GM23248 (cell line): ENCODE results near the gene PNLDC1. TPM values are rescaled to one million over a fixed set of nuclear protein-coding genes. Genes with fewer than 3 reads are reported as not detected.

ENCODE experiments used
- DNase-seq: peaks from one replicate; pipeline ENCODE4 v3.0.0-alpha.2; 2015
- H2AFZ ChIP-seq: fragments of 200-600 bp; sonication (generic); 2 replicates; pipeline ENCODE4 v1.6.1; 2016; ENCODE audit warnings: antibody characterized with exemption
- H3F3A ChIP-seq: fragments of 200-600 bp; sonication (generic); 2 replicates; pipeline ENCODE4 v1.6.1; 2016; ENCODE audit warnings: mild to moderate bottlenecking, antibody characterized with exemption, mixed run types; ENCODE audit not compliant: insufficient read depth
- H3K27ac ChIP-seq: fragments of 200-600 bp; sonication (generic); 2 replicates; pipeline ENCODE4 v1.5.1; 2016; ENCODE audit warnings: mild to moderate bottlenecking
- H3K27me3 ChIP-seq: fragments of 200-600 bp; sonication (generic); replicated peaks from 2 replicates; pipeline ENCODE4 v1.6.1; 2016; ENCODE audit warnings: mild to moderate bottlenecking; ENCODE audit not compliant: insufficient read depth
- H3K36me3 ChIP-seq: fragments of 200-600 bp; sonication (generic); 2 replicates; pipeline ENCODE4 v1.6.1; 2016; ENCODE audit warnings: low read depth, mild to moderate bottlenecking
- H3K4me1 ChIP-seq: fragments of 200-600 bp; sonication (generic); 2 replicates; pipeline ENCODE4 v1.6.1; 2016; ENCODE audit warnings: mild to moderate bottlenecking; ENCODE audit not compliant: insufficient read depth
- H3K4me2 ChIP-seq: fragments of 200-600 bp; sonication (generic); one replicate; pipeline ENCODE4 v1.6.1; 2016; ENCODE audit warnings: mild to moderate bottlenecking; ENCODE audit not compliant: unreplicated experiment
- H3K4me3 ChIP-seq: fragments of 200-600 bp; sonication (generic); 2 replicates; pipeline ENCODE4 v1.5.1; 2016; ENCODE audit warnings: mild to moderate bottlenecking
- H3K79me2 ChIP-seq: fragments of 200-600 bp; sonication (generic); 2 replicates; pipeline ENCODE4 v1.6.1; 2016; ENCODE audit warnings: mild to moderate bottlenecking; ENCODE audit not compliant: insufficient read depth
- H3K9ac ChIP-seq: fragments of 200-600 bp; sonication (generic); 2 replicates; pipeline ENCODE4 v1.6.1; 2016; ENCODE audit warnings: mild to moderate bottlenecking
- H3K9me2 ChIP-seq: fragments of 200-600 bp; sonication (generic); 2 replicates; pipeline ENCODE4 v1.6.1; 2016; ENCODE audit warnings: mixed run types, mild to moderate bottlenecking, moderate library complexity; ENCODE audit not compliant: insufficient read depth
- H3K9me3 ChIP-seq: fragments of 200-600 bp; sonication (generic); one replicate; pipeline ENCODE4 v1.6.1; 2017; ENCODE audit warnings: low read depth
- H4K20me1 ChIP-seq: fragments of 200-600 bp; sonication (generic); 2 replicates; pipeline ENCODE4 v1.6.0; 2016; ENCODE audit not compliant: insufficient read depth
- EZH2 ChIP-seq: fragments of 200-600 bp; sonication (generic); IDR thresholded peaks from 2 replicates; pipeline ENCODE4 v1.6.1; 2018; ENCODE audit warnings: antibody characterized with exemption, mild to moderate bottlenecking; ENCODE audit not compliant: insufficient read depth, poor library complexity, severe bottlenecking
- EZH2phosphoT487 ChIP-seq: fragments of 200-600 bp; sonication (generic); IDR thresholded peaks from 2 replicates; pipeline ENCODE4 v1.6.1; 2018; ENCODE audit warnings: antibody characterized with exemption, moderate library complexity, mild to moderate bottlenecking, low read depth; ENCODE audit not compliant: insufficient read depth
- WGBS, 2 experiments: methylation state at CpG; one replicate each; pipeline ENCODE4 v1.1.6; 2015 to 2017; ENCODE audit warnings: low lambda C conversion rate in 2 of 2, low coverage in 1 of 2; ENCODE audit errors: missing lambda C conversion rate in 2 of 2; 5-methylcytosine and 5-hydroxymethylcytosine counted together
- in situ Hi-C: fragments of 300-500 bp; cut with MboI; formaldehyde crosslinking; loops from 2 replicates; pipeline ENCODE4 v1.15.0; 2020
- polyA plus RNA-seq: library from polyadenylated mRNA; unstranded; fragments of >200 nt; fragmentation: Nextera tagmentation; extraction: Ambion mirVana; gene quantifications from 2 replicates; pipeline ENCODE4 v1.2.1, GENCODE V29; 2016
- total RNA-seq: library from RNA; depleted of rRNA; stranded (reverse); fragments of >200 nt; shearing (Covaris generic); gene quantifications from 2 replicates; pipeline ENCODE4 v1.2.3, GENCODE V29; 2014

PNLDC1 gene
- total and polyA plus RNA-seq, 2 experiments from 2014 or later = not detected

DNA sequence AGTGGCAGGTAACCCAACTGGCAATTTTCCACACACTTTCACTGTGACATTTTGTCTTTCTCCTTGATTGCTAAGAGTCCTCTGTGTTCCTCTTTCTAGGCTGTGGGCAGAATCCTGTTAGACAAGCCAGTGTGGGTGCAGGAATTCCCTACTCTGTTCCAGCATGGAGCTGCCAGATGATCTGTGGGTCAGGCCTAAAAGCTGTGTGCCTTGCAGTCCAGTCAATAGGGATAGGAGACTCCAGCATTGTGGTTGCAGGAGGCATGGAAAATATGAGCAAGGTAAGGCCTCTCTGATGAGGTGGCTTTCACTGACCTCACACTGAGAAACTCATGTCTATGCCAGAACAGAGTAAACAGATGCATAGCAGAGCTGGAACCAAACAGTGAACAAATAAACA is 33.2 kb upstream of the PNLDC1 start:
- TF ChIP-seq EZH2 (no peak), EZH2phosphoT487 (no peak)
- Histone ChIP-seq H3K9ac (no peak overlapping the region), H3K27ac (no peak overlapping the region), H3K4me2 (no peak overlapping the region), H3K9me2 (no peaks in the 10 kb centered on the region), H3K9me3 (no peaks in the 10 kb centered on the region), H3K36me3 (peaks cover 43% of the 10 kb centered on the region), H3K4me3 (no peak overlapping the region), H2AFZ (no peak overlapping the region), H3K27me3 (no peaks in the 10 kb centered on the region), H3F3A (no peaks in the 10 kb centered on the region), H3K4me1 (peaks cover 7% of the 10 kb centered on the region; the same call in 1 of the 2 replicates), H4K20me1 (no peaks in the 10 kb centered on the region), H3K79me2 (no peaks in the 10 kb centered on the region)
- DNase-seq = peak; percentile 12
- in situ Hi-C loops = no loop called here

DNA sequence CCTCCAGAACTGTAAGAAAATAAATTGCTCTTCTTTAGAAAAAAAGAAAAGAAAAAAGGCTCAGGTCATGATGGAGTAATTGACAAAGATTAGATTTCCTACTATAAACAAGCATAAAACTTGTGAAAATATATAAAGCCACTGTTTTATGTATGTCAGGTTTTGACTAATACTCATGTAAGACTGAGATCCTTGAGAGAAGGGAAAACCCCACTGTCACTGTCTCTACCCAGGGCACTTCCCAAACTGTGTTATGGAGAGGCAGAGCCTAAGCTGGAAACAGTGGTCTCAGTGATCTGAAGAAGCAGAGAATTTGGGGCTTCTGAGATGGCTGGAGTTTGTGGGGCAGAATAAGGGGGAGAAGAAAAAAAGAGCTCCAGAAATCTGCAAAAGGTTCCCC is 30.6 kb upstream of the PNLDC1 start:
- H4K20me1 ChIP-seq = no peaks in the 10 kb centered on the region
- TF ChIP-seq EZH2 = no peak
- no peak for TF ChIP-seq EZH2phosphoT487
- H3K4me3 ChIP-seq = no peak overlapping the region
- no peaks in the 10 kb centered on the region for H3K9me3 ChIP-seq
- peaks cover 41% of the 10 kb centered on the region for H3K36me3 ChIP-seq
- no peak for DNase-seq
- no peak overlapping the region for H3K9ac ChIP-seq
- H3K27me3 ChIP-seq = no peaks in the 10 kb centered on the region
- H3K9me2 ChIP-seq = no peaks in the 10 kb centered on the region
- H3F3A ChIP-seq = peaks cover 12% of the 10 kb centered on the region; the same call in 1 of the 2 replicates
- H3K4me2 ChIP-seq = no peak overlapping the region
- no peaks in the 10 kb centered on the region for H3K4me1 ChIP-seq
- H3K79me2 ChIP-seq = no peaks in the 10 kb centered on the region
- H2AFZ ChIP-seq = no peak overlapping the region
- in situ Hi-C loops = no loop called here
- no peak overlapping the region for H3K27ac ChIP-seq

- Histone ChIP-seq H3K9me3 (no peaks in the 10 kb centered on the region), H4K20me1 (no peaks in the 10 kb centered on the region), H3K79me2 (no peaks in the 10 kb centered on the region), H3K4me2 (no peak overlapping the region), H3K27me3 (no peaks in the 10 kb centered on the region), H3K27ac (no peak overlapping the region), H3F3A (peaks cover 21% of the 10 kb centered on the region), H3K9ac (no peak overlapping the region), H3K9me2 (no peaks in the 10 kb centered on the region), H3K4me3 (no peak overlapping the region), H3K36me3 (peaks cover 28% of the 10 kb centered on the region), H2AFZ (no peak overlapping the region), H3K4me1 (no peaks in the 10 kb centered on the region)
- DNase-seq = no peak
- TF ChIP-seq EZH2 (no peak), EZH2phosphoT487 (no peak)
- WGBS, 2 experiments = 48 to 50% methylated on average over 1 of the region's 1 CpG
- in situ Hi-C loops = no loop called here
These were observed 27.9 kb upstream of the PNLDC1 start for GRCh38 chr6:159772196-159772595.

DNA sequence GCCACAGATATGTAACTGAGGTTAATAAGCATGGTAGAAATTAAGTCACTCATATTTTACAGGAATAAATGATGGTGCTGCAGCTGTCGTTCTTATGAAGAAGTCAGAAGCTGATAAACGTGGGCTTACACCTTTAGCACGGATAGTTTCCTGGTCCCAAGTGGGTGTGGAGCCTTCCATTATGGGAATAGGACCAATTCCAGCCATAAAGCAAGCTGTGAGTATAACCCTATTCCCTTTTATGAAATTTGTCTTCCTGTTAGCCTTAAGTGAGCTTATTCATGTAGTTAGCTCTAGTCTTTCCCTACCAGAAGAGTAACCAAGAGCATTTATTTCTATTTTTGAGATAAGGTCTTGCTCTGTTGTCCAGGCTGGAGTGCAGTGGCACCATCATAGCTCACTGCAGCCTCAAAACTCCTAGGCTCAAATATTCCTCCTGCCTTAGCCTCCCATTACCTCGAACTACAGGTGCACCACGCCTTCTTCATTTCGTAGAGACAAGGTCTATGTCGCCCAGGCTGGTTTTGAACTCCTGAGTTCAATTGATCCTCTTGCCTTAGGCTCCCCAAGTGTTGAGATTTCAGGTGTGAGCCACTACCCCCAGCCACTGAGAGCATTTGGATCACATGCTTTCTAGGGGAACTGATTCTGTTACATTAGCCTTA is 22.7 kb upstream of the PNLDC1 start:
- H3K9me2 ChIP-seq = no peaks in the 10 kb centered on the region
- H3K9ac ChIP-seq = no peak overlapping the region
- H3K9me3 ChIP-seq = no peaks in the 10 kb centered on the region
- no peak overlapping the region for H3K4me3 ChIP-seq
- H3K27ac ChIP-seq = no peak overlapping the region
- peaks cover 71% of the 10 kb centered on the region for H3F3A ChIP-seq
- in situ Hi-C loops = no loop called here
- peaks cover 25% of the 10 kb centered on the region for H3K79me2 ChIP-seq
- no peak overlapping the region for H2AFZ ChIP-seq
- H3K27me3 ChIP-seq = no peaks in the 10 kb centered on the region
- peaks cover 46% of the 10 kb centered on the region for H3K36me3 ChIP-seq
- 84 to 92% methylated on average over 7 of the region's 7 CpGs for WGBS, 2 experiments
- no peaks in the 10 kb centered on the region for H3K4me1 ChIP-seq
- DNase-seq = no peak
- no peak overlapping the region for H3K4me2 ChIP-seq
- no peaks in the 10 kb centered on the region for H4K20me1 ChIP-seq
- TF ChIP-seq EZH2 = no peak
- no peak for TF ChIP-seq EZH2phosphoT487

DNA sequence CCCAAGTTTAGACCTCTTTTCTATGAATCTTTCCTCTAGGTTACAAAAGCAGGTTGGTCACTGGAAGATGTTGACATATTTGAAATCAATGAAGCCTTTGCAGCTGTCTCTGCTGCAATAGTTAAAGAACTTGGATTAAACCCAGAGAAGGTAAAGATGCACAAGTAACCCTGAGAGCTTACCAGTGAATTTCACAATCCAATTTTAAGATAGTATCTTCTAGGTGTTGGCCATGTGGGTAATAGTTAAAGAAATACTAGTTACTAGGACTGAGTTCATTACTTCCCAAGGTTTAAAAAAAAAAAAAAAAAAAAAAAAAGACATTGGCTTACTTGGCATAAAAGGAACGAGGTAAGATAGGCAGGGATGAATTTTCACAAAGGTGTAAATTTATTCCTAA is 21.9 kb upstream of the PNLDC1 start:
- no peaks in the 10 kb centered on the region for H3K9me3 ChIP-seq
- in situ Hi-C loops = no loop called here
- no peak overlapping the region for H2AFZ ChIP-seq
- no peaks in the 10 kb centered on the region for H4K20me1 ChIP-seq
- no peaks in the 10 kb centered on the region for H3K4me1 ChIP-seq
- no peak for DNase-seq
- TF ChIP-seq EZH2 = no peak
- no peak for TF ChIP-seq EZH2phosphoT487
- 50 to 52% methylated on average over 1 of the region's 1 CpG for WGBS, 2 experiments
- H3K9ac ChIP-seq = no peak overlapping the region
- H3K27ac ChIP-seq = no peak overlapping the region
- no peak overlapping the region for H3K4me3 ChIP-seq
- peaks cover 77% of the 10 kb centered on the region for H3F3A ChIP-seq
- no peak overlapping the region for H3K4me2 ChIP-seq
- peaks cover 32% of the 10 kb centered on the region for H3K79me2 ChIP-seq
- H3K9me2 ChIP-seq = no peaks in the 10 kb centered on the region
- no peaks in the 10 kb centered on the region for H3K27me3 ChIP-seq
- H3K36me3 ChIP-seq = peaks cover 53% of the 10 kb centered on the region
